Measurements from ENCODE around the gene KCNIP1. TPM values are rescaled to one million over a fixed set of nuclear protein-coding genes. Genes with fewer than 3 reads are reported as not detected.

KCNIP1 gene
- total RNA-seq, 1 donor from 2014 or later: 12.6 TPM

DNA sequence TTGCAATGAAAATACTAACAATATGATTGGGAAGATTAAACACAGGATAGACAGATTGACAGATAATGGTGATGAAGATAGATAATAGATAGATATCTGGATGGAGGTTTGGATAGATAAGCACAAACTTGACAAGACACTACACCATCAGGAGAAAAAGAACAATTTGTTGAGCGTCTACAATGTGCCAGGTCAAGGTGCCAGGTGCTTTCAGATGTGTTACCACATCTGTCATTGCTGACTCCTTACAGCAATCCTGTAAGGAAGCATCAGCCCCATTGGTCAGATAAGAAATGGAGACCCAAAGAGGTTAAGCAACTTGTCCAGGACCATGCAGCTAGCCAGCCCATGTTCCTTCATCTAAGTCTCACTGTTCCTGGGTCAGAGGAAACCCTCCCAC lies 278.1 kb downstream of the KCNIP1 start:
- Mint-ChIP-seq H3K27ac (ENCODE audit: unreplicated experiment) (no peak overlapping the region), H3K4me1 (ENCODE audit: unreplicated experiment) (peaks cover 7% of the 10 kb centered on the region), H3K9me3 (ENCODE audit: unreplicated experiment) (no peaks in the 10 kb centered on the region)

DNA sequence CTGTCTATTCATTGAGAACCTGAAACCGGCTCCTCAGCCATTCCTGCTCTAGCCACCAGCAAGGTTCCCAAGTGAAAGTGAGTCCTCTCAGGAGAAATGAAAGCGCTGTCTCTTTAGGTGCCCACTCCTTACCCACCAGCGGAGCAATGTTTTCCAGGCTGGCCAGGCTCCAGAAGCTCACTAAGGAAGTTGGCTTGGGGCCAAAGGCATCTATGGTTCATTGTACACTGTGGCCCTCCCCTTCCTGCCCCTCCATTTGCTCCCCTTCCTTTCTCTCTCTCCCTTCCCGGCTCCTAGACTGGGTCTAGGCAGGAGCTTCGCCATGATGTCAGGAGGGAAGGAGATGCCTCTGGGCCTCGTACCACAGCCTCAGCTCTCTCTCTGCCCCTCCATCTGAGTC lies 278.6 kb downstream of the KCNIP1 start:
- no peak for DNase-seq (ENCODE audit: extremely low spot score, unreplicated experiment)

More for the DNA sequence above, 278.1 kb downstream of the KCNIP1 start:
- no peaks in the 10 kb centered on the region for H3K36me3 Mint-ChIP-seq (ENCODE audit: unreplicated experiment)
- H3K27me3 Mint-ChIP-seq (ENCODE audit: unreplicated experiment): peaks cover 9% of the 10 kb centered on the region
- TF ChIP-seq, protein P1, sequence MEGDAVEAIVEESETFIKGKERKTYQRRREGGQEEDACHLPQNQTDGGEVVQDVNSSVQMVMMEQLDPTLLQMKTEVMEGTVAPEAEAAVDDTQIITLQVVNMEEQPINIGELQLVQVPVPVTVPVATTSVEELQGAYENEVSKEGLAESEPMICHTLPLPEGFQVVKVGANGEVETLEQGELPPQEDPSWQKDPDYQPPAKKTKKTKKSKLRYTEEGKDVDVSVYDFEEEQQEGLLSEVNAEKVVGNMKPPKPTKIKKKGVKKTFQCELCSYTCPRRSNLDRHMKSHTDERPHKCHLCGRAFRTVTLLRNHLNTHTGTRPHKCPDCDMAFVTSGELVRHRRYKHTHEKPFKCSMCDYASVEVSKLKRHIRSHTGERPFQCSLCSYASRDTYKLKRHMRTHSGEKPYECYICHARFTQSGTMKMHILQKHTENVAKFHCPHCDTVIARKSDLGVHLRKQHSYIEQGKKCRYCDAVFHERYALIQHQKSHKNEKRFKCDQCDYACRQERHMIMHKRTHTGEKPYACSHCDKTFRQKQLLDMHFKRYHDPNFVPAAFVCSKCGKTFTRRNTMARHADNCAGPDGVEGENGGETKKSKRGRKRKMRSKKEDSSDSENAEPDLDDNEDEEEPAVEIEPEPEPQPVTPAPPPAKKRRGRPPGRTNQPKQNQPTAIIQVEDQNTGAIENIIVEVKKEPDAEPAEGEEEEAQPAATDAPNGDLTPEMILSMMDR (IDR thresholded peaks at IDR 0.05): no peak
- DNase-seq (ENCODE audit: extremely low spot score, unreplicated experiment): no peak
- no peak overlapping the region for H3K4me3 Mint-ChIP-seq (ENCODE audit: unreplicated experiment)

DNA sequence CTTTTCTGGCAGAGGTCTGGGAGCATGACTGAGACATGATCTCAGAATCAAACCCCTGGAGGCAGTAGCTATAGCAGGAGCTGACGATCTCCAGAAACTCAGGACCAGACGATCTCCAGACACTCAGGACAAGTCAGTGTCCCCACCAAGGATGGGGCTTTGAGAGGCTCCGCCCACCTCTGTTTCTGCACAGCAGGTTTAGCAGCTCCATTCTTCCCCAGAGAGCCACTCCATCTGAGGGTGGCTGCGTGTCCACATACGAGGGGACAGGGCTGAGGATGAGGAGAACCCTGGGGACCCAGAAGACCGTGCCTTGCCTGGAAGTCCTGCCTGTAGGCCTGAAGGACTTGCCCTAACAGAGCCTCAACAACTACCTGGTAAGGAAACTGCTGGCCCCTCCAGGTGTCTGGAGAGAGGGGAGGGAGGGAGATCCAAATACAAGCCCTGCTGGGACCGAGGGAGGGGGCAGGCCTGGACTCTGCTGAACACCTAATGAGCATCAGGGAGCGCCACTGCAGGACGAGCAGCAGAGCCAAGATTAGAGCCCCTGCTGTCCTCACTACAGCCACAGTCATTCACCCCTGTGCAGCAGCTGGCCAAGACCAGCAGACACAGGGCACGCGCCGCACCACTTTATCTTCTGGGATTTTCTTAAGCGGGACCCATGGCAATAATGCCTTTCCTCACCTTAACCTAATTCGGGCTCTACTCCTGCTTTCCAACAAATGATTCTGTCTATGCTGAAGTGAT lies 279.9 kb downstream of the KCNIP1 start, which contains the start of gene GABRP:
TSS of gene GABRP (plus strand) at position 228 of the 750 bp plus-strand sequence. CDS start 4,891 bp downstream, outside the sequence.
- H3K27me3 Mint-ChIP-seq (ENCODE audit: unreplicated experiment): peaks cover 9% of the 10 kb centered on the region
- no peak within 1 kb of the TSS for H3K27ac Mint-ChIP-seq (ENCODE audit: unreplicated experiment)
- H3K9me3 Mint-ChIP-seq (ENCODE audit: unreplicated experiment): no peaks in the 10 kb centered on the region
- no peak within 1 kb of the TSS for H3K4me3 Mint-ChIP-seq (ENCODE audit: unreplicated experiment)
- no peak for DNase-seq (ENCODE audit: extremely low spot score, unreplicated experiment)
- H3K4me1 Mint-ChIP-seq (ENCODE audit: unreplicated experiment): peaks cover 7% of the 10 kb centered on the region
- H3K36me3 Mint-ChIP-seq (ENCODE audit: unreplicated experiment): no peaks in the 10 kb centered on the region
- TF ChIP-seq, protein P1 (IDR thresholded peaks at IDR 0.05): no peak

More for the DNA sequence above, 278.6 kb downstream of the KCNIP1 start:
- no peak overlapping the region for H3K4me3 Mint-ChIP-seq (ENCODE audit: unreplicated experiment)
- no peaks in the 10 kb centered on the region for H3K36me3 Mint-ChIP-seq (ENCODE audit: unreplicated experiment)
- H3K27ac Mint-ChIP-seq (ENCODE audit: unreplicated experiment): no peak overlapping the region
- H3K9me3 Mint-ChIP-seq (ENCODE audit: unreplicated experiment): no peaks in the 10 kb centered on the region
- TF ChIP-seq, protein P1 (IDR thresholded peaks at IDR 0.05): no peak
- peaks cover 7% of the 10 kb centered on the region for H3K4me1 Mint-ChIP-seq (ENCODE audit: unreplicated experiment)
- peaks cover 9% of the 10 kb centered on the region for H3K27me3 Mint-ChIP-seq (ENCODE audit: unreplicated experiment)

DNA sequence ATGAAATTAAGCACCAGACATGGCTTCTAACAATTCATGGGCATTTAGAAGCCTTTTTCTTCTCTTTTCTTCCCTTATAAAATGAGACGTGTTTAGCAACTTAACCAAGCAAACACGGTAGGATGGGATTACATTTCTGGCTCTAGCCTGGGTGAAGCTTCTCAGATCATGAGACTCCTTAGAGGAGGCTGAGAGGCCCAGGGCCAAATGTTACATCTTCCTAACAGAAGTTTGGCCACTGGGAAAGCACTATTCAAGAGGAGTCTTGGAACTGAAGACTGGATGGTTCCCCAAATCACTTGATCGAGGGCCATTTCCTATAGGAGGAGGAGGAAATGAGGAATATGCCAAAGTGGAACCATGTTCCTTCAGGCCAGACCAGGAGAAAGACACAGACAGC lies 281.6 kb downstream of the KCNIP1 start:
- H3K27me3 Mint-ChIP-seq (ENCODE audit: unreplicated experiment): peaks cover 10% of the 10 kb centered on the region
- H3K9me3 Mint-ChIP-seq (ENCODE audit: unreplicated experiment): no peaks in the 10 kb centered on the region
- no peak overlapping the region for H3K27ac Mint-ChIP-seq (ENCODE audit: unreplicated experiment)
- H3K36me3 Mint-ChIP-seq (ENCODE audit: unreplicated experiment): no peaks in the 10 kb centered on the region
- DNase-seq (ENCODE audit: extremely low spot score, unreplicated experiment): no peak
- TF ChIP-seq, protein P1 (IDR thresholded peaks at IDR 0.05): no peak
- peaks cover 7% of the 10 kb centered on the region for H3K4me1 Mint-ChIP-seq (ENCODE audit: unreplicated experiment)
- no peak overlapping the region for H3K4me3 Mint-ChIP-seq (ENCODE audit: unreplicated experiment)

Other genes starting within 250 kb of the KCNIP1 start
- gene LCP2, start 206.2 kb upstream of the KCNIP1 start, total RNA-seq: not detected in 2 replicates
- 3.3 and 3.5 TPM in 2 replicates for gene KCNMB1, start 114.7 kb upstream of the KCNIP1 start, total RNA-seq

Measured in osteocyte (in vitro differentiated cells).